Testis (tissue), 3 donors: ENCODE results near the gene PDCD1. TPM values are rescaled to one million over a fixed set of nuclear protein-coding genes. Genes with fewer than 3 reads are reported as not detected.
A peak's percentile ranks its signal among the peaks of the same experiment; 100 is the strongest.
"Not testable (repeated sequence)": the region's sequence is repeated elsewhere in the genome, so short reads cannot be mapped to it uniquely, and the experiment has no call there.

Experiments used
- DNase-seq: peaks from one replicate; pipeline ENCODE4 v3.0.0-alpha.2; 2019
- H3K27ac ChIP-seq, 2 donors: fragments of 200-600 bp; sonication (generic); one replicate each; pipeline ENCODE4 v1.5.1; 2019
- H3K27me3 ChIP-seq: fragments of 200-600 bp; sonication (generic); one replicate; pipeline ENCODE4 v1.5.1; 2019
- H3K36me3 ChIP-seq: fragments of 200-600 bp; sonication (generic); one replicate; pipeline ENCODE4 v1.5.1; 2017; ENCODE audit warnings: low read depth; ENCODE audit errors: missing control alignments
- H3K4me1 ChIP-seq: fragments of 200-600 bp; sonication (generic); one replicate; pipeline ENCODE4 v1.5.1; 2019
- H3K4me3 ChIP-seq, 2 donors: fragments of 200-600 bp; sonication (generic); one replicate each; pipeline ENCODE4 v1.5.1; 2017 to 2019
- H3K9me3 ChIP-seq: fragments of 200-600 bp; sonication (generic); one replicate; pipeline ENCODE4 v1.5.1; 2017
- CTCF ChIP-seq, 3 experiments: fragments of 450-650 bp in 2 of 3; fragments of 200-600 bp in 1 of 3; sonication (generic) in 1 of 3; IDR thresholded peaks; one replicate each; pipeline ENCODE4 v1.5.1; 2016 to 2019; ENCODE audit warnings: antibody characterized with exemption in 3 of 3, mild to moderate bottlenecking in 2 of 3, moderate library complexity in 1 of 3
- POLR2A ChIP-seq: fragments of 450-650 bp; IDR thresholded peaks from one replicate; pipeline ENCODE4 v1.6.1; 2017; ENCODE audit warnings: antibody characterized with exemption, mild to moderate bottlenecking, moderate library complexity
- WGBS, 2 donors: methylation state at CpG; one replicate each; pipeline ENCODE4 v1.1.5; 2018; 5-methylcytosine and 5-hydroxymethylcytosine counted together
- intact Hi-C: fragments of 100-400 bp; cut with DNase I; formaldehyde crosslinking; loops from one replicate; pipeline ENCODE4 v1.15.1; 2023; ENCODE audit warnings: low total_unique reads
- polyA plus RNA-seq: library from polyadenylated mRNA; stranded (reverse); fragments of 350-450 nt; fragmentation: Illumina TruSeq; extraction: RNeasy Lipid Tissue Mini Kit (QIAGEN cat#74804); gene quantifications from one replicate; pipeline ENCODE4 v1.2.3, GENCODE V29; 2014; ENCODE audit warnings: low read depth, low replicate concordance; ENCODE audit not compliant: insufficient read depth
- total RNA-seq, 2 donors: library from RNA; depleted of rRNA; stranded (reverse); fragments of >200 nt; gene quantifications; one replicate each; pipeline ENCODE4 v1.2.3, GENCODE V29; 2016

Gene PDCD1
- total and polyA plus RNA-seq, 3 donors from 2014 or later: 0.37 to 0.47 (median 0.39) TPM

GRCh38 chr2:241877197-241877685, 18.5 kb upstream of the PDCD1 start:
- intact Hi-C loops: no loop called here
- Histone ChIP-seq H3K27me3 (no peaks in the 10 kb centered on the region), H3K27ac (no peak overlapping the region), H3K4me3 (no peak overlapping the region), H3K9me3 (no peaks in the 10 kb centered on the region), H3K4me1 (peaks cover 5% of the 10 kb centered on the region), H3K36me3 (no peaks in the 10 kb centered on the region)
- TF ChIP-seq CTCF (IDR thresholded peaks at IDR 0.05): no peak
- TF ChIP-seq POLR2A: no peak
- 82 to 83% methylated on average over 15 to 16 of the region's 16 CpGs for WGBS, 2 donors
- no peak for DNase-seq

GRCh38 chr2:241876528-241877196, 18.0 kb upstream of the PDCD1 start:
- intact Hi-C loops: no loop called here

GRCh38 chr2:241875754-241876527, 17.2 kb upstream of the PDCD1 start:
- H3K36me3 ChIP-seq, H3K4me1 ChIP-seq, H3K27me3 ChIP-seq, H3K27ac ChIP-seq, H3K9me3 ChIP-seq, intact Hi-C loops, DNase-seq, H3K4me3 ChIP-seq: not testable (repeated sequence)
- TF ChIP-seq CTCF (IDR thresholded peaks at IDR 0.05): peak in 2 of 3 experiments; percentile 13 to 48
- WGBS, 2 donors: 54 to 76% methylated on average over 14 to 22 of the region's 22 CpGs

More at GRCh38 chr2:241876528-241877196, 18.0 kb upstream of the PDCD1 start:
- DNase-seq: no peak
- Histone ChIP-seq H3K27me3 (no peaks in the 10 kb centered on the region), H3K27ac (no peak overlapping the region), H3K36me3 (no peaks in the 10 kb centered on the region), H3K4me3 (no peak overlapping the region), H3K4me1 (no peaks in the 10 kb centered on the region), H3K9me3 (no peaks in the 10 kb centered on the region)
- no peak for TF ChIP-seq POLR2A
- TF ChIP-seq CTCF (IDR thresholded peaks at IDR 0.05): no peak
- WGBS, 2 donors: 85 to 98% methylated on average over 9 to 18 of the region's 18 CpGs

GRCh38 chr2:241874277-241874925, 15.7 kb upstream of the PDCD1 start:
- 92 to 93% methylated on average over 9 to 17 of the region's 17 CpGs for WGBS, 2 donors
- Histone ChIP-seq H3K9me3 (no peaks in the 10 kb centered on the region), H3K36me3 (no peaks in the 10 kb centered on the region), H3K4me1 (no peaks in the 10 kb centered on the region), H3K4me3 (no peak overlapping the region), H3K27me3 (no peaks in the 10 kb centered on the region), H3K27ac (no peak overlapping the region)
- intact Hi-C loops: no loop called here
- no peak for DNase-seq
- TF ChIP-seq POLR2A: no peak
- TF ChIP-seq CTCF (IDR thresholded peaks at IDR 0.05): no peak
